Mucosa of descending colon (tissue), 3 donors: ENCODE results near the gene FLT4. TPM values are rescaled to one million over a fixed set of nuclear protein-coding genes. Genes with fewer than 3 reads are reported as not detected.

Experiments
- ATAC-seq: fragments of 200-7000 bp; cut with Tn5 transposase; one replicate; pipeline ENCODE4 v1.9.1; 2020; ENCODE audit warnings: mild to moderate bottlenecking, moderate library complexity
- DNase-seq, 3 donors: peaks; one replicate each; pipeline ENCODE4 v3.0.0-alpha.2; 2020
- H3K36me3 ChIP-seq: fragments of 200-600 bp; one replicate; pipeline ENCODE4 v1.8.0; 2021; ENCODE audit warnings: low read depth, mild to moderate bottlenecking
- H3K4me1 ChIP-seq: fragments of 200-600 bp; one replicate; pipeline ENCODE4 v1.8.0; 2021; ENCODE audit warnings: low read depth, mild to moderate bottlenecking
- H3K4me3 ChIP-seq: fragments of 200-600 bp; one replicate; pipeline ENCODE4 v1.8.0; 2021; ENCODE audit warnings: mild to moderate bottlenecking
- H3K9me3 ChIP-seq: fragments of 200-600 bp; one replicate; pipeline ENCODE4 v1.8.0; 2021; ENCODE audit warnings: mild to moderate bottlenecking
- CTCF ChIP-seq: fragments of 200-600 bp; IDR thresholded peaks from one replicate; pipeline ENCODE4 v1.8.0; 2022; ENCODE audit warnings: antibody characterized with exemption, mild to moderate bottlenecking
- intact Hi-C, 2 donors: fragments of 100-400 bp; cut with DNase I in 1 of 2; cut with micrococcal nuclease in 1 of 2; formaldehyde crosslinking; loops; one replicate each; pipeline versions ENCODE4 v1.11.0 to v1.11.1; 2022; cut with DNase I, micrococcal nuclease
- total RNA-seq, 3 donors: library from RNA; stranded (reverse); fragmentation: NEBNext Ultra II Directional in 2 of 3; extraction: Animal tissue kit (Norgen Biotek cat#: 25700) in 2 of 3; gene quantifications; one replicate each; pipeline versions ENCODE4 v1.2.1 to v1.2.4, GENCODE V29; 2021 to 2023
- donor health status: DM: no; HTN: no; CAD: no; lungs with moderate emphysema.
- donor health status: DM: no; HTN: no; CAD: no.
- donor health status: DM: no; HTN: yes; CAD: no.

The FLT4 gene
- total RNA-seq, 3 donors from 2014 or later = 2.8 to 9.7 (median 6.0) TPM

DNA sequence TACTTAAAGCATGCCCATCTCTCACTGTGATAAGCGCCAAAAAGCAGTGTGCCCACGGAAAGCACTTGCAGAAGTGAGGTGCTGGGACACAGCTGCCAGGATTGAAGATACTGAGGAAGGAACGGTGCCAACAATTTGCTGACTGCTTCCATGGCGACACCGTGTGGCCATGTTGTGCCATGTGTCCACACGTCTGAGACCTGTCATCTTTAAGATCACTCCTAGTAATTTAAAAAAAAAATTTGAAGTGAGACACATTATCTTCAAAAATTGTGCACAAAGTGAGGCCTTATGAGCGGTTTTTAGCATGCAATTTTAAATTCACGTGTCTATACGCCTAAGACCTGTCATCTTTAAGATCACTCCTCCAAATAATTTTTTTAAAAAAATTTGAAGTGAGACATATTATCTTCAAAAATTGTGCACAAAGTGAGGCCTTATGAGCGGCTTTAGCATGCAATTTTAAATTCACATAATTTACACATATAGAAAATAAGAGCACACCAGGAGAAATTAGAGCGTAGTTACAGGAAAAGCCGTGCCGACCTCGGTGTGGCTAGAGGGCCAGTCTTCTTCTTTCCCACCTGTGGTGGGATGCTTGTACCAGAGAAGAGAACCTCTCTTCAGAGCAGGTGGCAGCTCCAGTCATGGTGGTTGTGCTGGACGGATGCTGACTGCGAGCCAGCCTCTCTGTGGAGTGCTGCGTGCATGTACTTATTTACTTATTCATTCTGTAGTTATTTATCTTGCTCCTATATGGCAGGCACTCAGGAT is 21.4 kb upstream of the FLT4 start:
- no peak overlapping the region for H3K4me3 ChIP-seq
- intact Hi-C loops = loop anchor here in 1 of 2 donors (10.0 kb wide), 1 partner anchor 1836 kb away; no protein-coding TSS in a partner anchor
- TF ChIP-seq CTCF = peak; percentile 36
- no peaks in the 10 kb centered on the region for H3K9me3 ChIP-seq
- no peaks in the 10 kb centered on the region for H3K36me3 ChIP-seq
- ATAC-seq (peak; percentile 56), DNase-seq (peak in 2 of 3 donors; percentile 56 to 61)
- no peaks in the 10 kb centered on the region for H3K4me1 ChIP-seq

- Histone ChIP-seq H3K4me1 (no peaks in the 10 kb centered on the region), H3K4me3 (no peak overlapping the region), H3K36me3 (no peaks in the 10 kb centered on the region), H3K9me3 (no peaks in the 10 kb centered on the region)
- ATAC-seq (no peak), DNase-seq (no peak)
- no peak for TF ChIP-seq CTCF
- intact Hi-C loops = loop anchor here in 1 of 2 donors (10.0 kb wide), 1 partner anchor 1835 kb away; no protein-coding TSS in a partner anchor
Observed at GRCh38 chr5:180670157-180670556, 20.8 kb upstream of the FLT4 start.

DNA sequence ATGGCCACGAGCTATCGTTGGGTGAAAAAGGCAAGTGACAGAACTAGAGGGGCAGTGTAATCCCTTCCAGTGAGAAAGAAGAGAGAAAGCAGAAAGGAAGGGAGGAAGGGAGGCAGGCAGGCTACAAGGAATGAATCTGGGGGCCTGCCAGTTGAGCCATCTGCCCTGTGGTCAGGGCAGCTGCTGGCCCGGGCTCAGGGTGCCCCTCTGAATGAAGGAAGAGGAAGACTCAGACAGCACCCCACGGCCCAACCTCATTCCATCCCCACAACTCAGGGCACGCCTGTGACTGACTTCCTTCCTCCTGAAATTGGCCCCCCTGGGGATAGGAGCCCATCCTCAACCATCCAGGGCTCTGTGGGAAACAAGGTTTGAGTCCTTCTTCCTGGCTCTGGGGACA is 20.3 kb upstream of the FLT4 start:
- intact Hi-C loops = loop anchor here in 1 of 2 donors (10.0 kb wide), 1 partner anchor 1835 kb away; no protein-coding TSS in a partner anchor
- no peaks in the 10 kb centered on the region for H3K36me3 ChIP-seq
- H3K4me3 ChIP-seq = no peak overlapping the region
- no peaks in the 10 kb centered on the region for H3K4me1 ChIP-seq
- ATAC-seq (no peak), DNase-seq (no peak)
- TF ChIP-seq CTCF = no peak
- H3K9me3 ChIP-seq = no peaks in the 10 kb centered on the region

DNA sequence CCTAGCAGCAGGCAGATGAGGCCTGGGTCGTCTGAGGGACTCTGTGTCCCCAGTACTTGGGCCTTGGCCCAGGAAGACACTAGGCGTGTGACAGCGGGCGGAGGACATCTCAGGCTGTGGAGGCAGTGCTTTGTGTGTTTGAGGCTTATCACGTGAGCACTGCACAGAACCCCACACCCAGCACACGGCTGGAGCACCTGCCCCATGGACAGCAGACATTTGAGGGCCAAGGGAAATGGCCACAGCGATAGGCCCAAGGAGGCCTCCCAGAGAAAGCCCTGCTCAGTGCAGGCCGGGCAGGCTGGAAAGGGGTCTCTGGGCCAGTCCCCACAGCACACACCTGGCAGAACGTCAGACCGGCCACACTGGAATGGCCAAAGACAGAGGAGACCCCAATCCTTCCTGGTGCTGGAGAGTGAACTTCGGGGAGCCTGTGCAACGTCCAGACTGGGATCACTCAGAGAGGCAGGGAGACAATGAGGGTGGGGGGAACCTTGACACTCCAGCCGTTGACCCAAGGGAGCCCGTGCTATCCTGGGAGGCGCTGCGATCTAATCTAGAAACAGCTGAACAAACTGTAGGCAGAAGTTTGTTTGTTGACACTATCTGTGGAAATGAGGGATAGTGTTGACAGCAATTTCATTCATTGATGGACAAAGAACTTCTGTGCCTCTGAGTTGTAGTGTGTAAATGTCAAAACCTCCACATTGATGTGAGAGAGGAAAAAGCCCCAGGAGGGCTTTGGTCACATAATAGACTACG is 19.6 kb upstream of the FLT4 start:
- Histone ChIP-seq H3K36me3 (no peaks in the 10 kb centered on the region), H3K4me3 (no peak overlapping the region), H3K9me3 (no peaks in the 10 kb centered on the region), H3K4me1 (no peaks in the 10 kb centered on the region)
- TF ChIP-seq CTCF = no peak
- DNase-seq = no peak
- ATAC-seq = no peak
- intact Hi-C loops = no loop called here

GRCh38 chr5:180666812-180667211 is 17.4 kb upstream of the FLT4 start:
- no peaks in the 10 kb centered on the region for H3K36me3 ChIP-seq
- no peak overlapping the region for H3K4me3 ChIP-seq
- H3K9me3 ChIP-seq = no peaks in the 10 kb centered on the region
- TF ChIP-seq CTCF = no peak
- H3K4me1 ChIP-seq = no peaks in the 10 kb centered on the region
- no peak for ATAC-seq
- intact Hi-C loops = no loop called here
- no peak for DNase-seq
